Activated T-cell treated with anti-CD3 and anti-CD28 coated beads for 1 hour (primary cell): Measurements from ENCODE around the gene FLAD1.
A peak's percentile ranks its signal among the peaks of the same experiment; 100 is the strongest.
"Not testable (repeated sequence)": the region's sequence is repeated elsewhere in the genome, so short reads cannot be mapped to it uniquely, and the experiment has no call there.

Experiments used
- DNase-seq: peaks from one replicate; pipeline ENCODE4 v3.0.0-alpha.2; 2020; ENCODE audit warnings: low read depth

Gene FLAD1

DNA sequence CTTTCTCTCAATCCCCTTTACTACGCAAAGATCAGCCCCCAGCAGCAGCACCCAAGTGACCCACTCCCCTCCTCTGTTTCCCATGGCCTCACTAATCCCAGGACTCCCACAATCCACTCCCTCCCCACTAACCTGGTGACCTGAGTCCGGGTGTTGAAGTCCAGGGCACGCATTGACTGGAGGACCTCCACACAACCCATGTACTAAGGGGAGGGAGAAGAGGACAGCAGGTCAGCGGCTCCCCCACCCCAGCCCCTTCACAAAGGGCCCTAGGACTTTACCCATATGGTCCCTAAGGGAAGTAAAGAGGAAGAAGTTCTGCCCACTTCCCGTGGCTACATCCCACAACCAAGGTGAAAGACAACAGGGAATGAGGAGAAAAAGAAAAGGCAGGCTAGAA lies 13.9 kb upstream of the FLAD1 start:
- DNase-seq, result no peak

DNA sequence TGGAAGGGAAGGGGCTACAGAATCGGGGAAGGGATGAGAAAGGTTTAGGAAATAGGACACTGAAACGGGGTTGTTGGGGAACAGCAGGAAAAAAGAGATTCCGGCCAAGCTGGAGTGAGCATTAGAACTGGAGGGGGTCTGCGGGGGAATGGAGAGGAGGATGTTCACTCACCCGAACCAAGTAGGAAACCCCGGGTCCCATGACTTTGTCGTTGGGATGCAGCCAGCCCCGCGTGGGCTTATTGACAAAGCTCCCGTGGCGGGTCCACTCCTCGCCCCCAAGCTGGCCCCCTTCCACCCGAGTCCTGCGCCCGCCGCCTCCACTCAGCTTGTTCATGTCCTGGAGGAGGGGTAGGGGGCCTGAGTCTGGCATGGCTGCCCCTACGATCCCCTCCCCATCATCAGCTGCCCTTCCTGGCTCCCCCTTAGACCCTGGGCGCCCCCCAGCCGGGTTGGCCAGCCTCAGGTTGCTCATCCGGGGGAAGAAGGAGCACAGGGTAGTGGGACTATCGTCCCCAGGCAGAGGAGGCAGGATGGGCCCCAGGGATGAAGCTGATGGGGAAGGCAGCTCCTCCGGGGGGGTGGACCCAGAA lies 13.2 kb upstream of the FLAD1 start:
- DNase-seq, result no peak

DNA sequence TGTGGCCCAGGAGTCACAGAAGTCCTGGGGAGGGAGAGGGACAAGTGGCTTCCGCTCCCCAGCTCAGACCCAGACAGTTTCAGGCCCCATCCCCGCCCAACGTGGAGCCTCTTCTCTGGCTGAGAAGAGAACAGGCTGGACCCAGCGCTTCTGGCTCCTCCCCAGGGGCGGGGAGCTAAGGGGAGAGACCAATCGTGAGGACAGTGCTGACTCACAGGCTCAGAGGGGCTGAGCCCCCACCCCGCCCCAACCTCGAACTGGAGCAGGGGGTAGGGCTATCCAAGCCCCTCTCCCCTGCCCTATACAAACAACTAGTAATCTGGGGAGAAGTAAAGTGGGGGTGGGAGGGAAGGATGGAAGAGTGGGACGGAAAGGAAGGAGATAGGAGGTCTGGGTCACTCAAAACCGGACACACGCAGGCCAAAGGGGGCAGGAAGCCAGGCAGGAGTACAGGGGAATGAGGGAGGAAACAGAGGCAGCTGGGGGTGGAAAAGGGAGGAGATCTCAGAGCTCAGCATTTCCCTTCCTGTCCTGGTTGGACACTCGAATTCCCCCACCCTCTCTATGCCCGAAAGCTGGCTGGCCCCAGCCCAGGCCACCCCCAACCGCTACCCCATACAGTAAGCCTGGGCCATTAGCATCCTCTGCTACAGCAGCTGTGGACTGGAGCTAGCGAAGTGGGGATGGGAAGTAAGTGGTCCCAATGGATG lies 12.4 kb upstream of the FLAD1 start, which contains the start of gene SHC1:
TSS of gene SHC1 (minus strand) at position 117 of the 710 bp plus-strand sequence. CDS start 221 bp downstream, outside the sequence.
- no peak for DNase-seq

DNA sequence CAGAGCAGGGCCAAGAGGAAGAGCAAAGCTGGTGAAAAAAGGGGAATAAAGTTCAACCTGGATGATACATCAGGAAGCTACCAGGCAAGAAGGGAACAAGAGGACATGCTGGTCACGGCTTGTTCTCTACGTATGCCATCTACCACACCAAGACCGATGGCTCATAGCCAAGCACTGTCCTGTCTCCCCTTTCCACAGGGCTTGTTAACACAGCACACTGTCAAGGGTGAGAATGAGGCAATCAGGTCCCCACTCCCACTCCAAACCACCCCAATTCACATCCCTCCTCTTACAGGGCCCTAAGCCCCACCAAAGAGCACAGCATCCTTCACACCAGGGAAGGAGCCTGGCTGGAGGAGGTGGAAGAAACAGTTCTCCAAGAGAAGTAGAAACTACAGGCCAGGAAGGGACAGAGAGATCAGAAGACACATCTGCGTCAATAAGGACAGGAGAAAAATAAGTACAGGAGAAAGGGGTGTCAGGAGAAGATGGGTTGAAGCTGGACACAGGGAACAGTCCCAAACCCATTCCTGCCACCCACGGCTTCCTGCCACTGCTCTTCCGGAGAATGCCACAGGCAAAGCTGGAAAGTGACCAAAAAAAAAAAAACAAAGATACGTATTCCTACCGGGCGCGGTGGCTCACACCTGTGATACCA lies 11.7 kb upstream of the FLAD1 start:
- DNase-seq, result no peak

DNA sequence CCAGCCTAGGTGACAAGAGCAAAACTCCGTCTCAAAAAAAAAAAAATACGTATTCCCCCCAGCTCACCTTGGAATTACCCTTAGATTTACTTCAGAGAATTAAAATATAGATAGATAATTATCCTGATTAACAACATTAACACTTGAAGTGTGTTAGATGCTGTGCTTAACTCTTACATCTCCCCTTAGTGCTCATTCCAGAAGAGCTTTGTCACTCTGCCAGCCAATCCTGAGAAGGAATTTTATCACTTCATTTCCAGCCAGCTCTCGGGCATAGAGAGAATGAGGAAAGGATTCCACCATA lies 11.0 kb upstream of the FLAD1 start:
- DNase-seq, result no peak

DNA sequence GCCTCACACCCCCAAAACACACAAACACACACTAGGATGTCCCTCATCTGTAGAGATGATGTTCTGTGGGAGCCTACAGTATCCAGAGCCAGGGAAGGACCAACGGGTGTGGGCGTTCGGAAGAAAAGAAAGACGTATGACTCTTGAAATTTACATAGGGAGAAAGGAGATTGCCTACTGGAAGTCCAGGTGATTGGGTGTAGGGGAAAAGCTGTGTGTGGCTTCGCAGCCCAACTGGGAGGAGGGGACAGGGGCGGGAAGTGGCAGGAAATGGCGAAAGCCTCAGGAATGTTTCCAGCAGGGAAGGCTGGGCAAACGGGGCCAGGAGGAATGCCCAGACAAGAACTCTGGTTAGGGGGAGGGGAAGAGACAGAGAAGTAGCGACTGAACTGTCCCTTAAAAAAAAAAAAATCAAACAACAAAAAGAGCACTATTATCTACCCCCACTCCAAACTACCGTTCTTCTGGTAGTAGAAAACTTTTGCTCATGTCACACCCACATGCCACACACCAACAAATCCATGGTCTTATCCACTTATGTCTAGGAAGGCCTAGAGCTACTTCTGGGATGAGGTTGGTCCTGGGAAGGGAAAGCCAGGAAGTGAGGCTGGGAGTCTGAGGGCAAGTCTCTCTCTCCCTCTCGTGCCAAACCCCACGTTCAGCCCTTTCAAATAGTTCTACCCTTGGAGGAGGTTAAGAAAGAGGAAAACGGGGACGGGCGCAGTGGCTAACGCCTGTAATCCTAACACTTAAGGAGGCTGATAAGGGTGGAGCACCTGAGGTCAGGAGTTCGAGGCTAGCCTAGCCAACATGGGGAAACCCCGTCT lies 10.4 kb upstream of the FLAD1 start:
- DNase-seq, result no peak

DNA sequence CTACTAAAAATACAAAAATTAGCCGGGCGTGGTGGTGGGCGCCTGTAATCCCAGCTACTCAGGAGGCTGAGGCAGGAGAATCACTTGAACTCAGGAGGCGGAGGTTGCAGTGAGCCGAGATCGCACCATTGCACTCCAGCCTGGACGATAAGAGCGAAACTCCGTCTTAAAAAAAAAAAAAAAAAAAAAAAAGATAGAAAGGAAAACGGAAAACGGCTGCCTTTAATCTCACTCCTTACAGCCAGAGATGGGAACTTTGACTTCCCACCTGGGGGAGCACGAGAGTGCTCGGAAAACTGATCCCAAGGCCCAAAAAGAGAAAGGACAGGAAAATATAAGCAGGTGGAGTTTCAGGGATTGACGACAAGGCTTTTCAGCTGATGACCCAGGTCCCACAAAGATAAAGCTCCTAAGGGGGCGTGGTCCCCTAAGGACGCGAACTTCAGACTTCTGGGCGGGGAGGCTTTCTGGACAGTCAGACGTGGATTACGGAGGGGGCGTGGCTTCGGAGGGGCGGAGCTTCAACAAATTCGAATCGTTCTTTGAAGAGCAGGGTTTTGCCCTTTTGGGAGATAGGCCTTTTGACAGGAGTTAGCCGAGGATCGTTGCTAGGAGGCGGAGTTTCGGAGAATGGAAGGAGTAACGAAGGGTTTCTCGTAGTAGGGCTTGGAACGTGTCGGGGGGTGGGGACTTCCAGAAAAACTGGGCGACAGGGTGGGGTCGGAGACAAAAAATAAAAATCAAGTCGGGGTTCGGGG lies 9.6 kb upstream of the FLAD1 start:
- peak; percentile 88 for DNase-seq

DNA sequence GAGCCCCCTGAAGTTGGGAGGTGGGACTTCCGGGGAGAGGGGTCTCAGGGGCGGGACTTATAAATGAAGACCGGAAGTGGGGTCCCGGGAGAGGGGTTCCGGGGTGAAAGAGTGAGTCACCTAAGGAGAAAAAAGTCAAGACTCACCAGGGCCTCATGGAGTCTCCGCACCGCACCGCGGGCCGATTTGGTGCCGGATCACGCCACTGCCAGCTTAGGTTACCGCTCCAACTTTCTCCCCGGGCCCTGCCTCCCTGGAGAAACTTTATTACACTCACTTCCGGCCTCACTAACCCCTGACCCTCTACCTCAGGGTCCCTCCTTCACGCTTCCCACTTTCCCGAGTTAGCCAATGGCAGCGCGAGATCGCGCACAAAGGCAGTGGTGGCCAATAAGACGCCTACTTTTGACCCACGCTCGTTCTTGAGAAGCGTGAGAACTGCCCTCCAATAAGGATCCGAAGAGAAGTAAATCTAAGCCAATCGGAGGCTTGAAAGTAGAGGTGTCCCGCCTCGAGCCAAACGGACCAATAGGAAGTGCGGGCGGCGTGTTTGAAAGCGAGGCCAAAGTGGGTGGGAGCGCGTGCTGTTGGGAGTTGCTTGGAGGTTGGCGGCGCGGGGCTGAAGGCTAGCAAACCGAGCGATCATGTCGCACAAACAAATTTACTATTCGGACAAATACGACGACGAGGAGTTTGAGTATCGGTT lies 8.9 kb upstream of the FLAD1 start, which contains the start of gene CKS1B:
TSS of gene CKS1B (plus strand) at position 580 of the 706 bp plus-strand sequence. CDS start at position 645, 65 bp downstream.
- DNase-seq, result peak; percentile 95

DNA sequence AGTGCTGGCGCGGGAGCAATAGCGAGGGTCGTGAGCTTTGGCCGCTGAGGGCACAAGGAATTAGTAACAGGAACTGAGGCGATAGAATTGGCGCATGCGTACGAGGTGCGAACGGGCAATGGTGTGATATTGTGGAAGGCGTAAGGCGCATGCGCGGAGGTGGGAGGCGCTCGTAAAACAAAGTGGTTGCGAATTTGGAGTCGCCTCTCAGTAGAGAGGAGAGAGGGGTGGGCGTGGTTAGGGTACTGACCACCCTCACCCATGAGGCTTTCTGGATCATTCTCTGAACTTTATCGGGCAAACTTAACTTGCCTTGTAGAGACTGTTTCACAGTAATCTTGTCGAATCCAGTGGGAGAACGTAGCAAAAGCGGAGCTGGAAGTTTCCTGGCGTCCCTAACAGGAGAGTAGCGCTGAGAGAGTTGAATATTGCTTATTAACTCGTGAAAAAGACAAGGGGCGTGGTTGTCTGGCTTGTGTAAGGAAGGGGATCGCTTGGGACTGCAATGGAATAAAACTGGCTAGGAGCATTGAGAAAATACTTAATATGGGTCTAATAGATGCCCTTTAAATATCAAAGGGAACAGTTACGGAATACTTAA lies 8.2 kb upstream of the FLAD1 start:
- DNase-seq, result peak; percentile 96

DNA sequence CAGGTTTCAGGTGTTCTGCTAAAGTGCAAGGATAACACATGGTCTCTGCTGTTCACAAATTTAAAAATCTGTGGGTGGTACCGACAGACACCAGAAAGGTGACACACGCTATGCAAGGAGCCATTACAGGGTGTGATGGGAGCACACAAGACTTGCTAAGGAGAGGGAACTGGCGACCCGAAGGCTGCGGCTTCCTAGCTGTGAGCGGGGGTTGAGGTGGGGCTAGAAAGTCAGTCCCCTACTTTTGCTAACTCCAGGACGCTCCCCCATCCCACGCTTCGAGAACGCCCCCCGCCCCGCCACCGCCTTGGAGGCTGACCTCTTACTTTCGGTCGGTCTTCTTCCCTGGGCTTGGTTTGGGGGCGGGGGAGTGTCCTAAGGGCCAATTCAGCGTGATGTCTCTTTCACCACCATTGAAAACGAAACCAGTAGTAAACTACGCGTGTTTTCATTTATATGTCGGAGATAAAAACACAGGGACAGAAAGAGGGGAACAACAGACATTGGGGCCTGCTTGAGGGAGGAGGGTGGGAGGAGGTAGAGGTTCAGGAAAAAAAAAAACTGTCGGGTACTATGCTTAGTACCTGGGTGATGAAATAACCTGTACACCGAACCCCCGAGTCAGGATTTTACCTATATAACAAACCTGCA lies 7.6 kb upstream of the FLAD1 start:
- DNase-seq, result peak; percentile 31

DNA sequence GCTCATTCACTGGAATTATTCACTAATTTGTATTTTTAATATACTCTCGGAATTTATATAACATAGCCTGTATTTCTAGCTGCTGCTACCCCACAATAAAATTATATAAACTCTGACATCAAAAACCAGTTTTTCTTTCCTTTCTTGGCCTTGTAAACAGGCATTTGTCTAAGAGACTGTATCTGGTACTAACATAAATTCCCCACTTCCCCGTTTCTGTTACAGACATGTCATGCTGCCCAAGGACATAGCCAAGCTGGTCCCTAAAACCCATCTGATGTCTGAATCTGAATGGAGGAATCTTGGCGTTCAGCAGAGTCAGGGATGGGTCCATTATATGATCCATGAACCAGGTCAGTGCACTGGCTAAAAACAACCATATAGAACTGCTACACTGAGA lies 5.4 kb upstream of the FLAD1 start:
- not testable (repeated sequence) for DNase-seq

DNA sequence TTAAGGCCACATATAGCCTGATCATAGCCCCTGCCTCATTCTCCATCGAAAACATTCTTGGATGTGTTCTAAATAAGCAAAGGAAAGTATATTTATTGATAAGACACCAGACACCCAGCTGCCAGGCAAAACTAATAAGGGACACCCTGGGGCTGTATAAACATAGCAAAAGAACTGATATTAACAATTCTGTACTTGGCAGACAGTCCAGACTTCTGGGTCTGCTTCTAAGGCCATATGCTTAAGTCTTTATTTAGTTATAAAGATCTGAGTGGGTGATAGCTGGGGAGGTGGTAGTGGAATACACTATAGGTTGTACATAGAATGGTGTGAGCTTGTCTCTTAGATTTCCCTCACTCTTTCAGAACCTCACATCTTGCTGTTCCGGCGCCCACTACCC lies 4.8 kb upstream of the FLAD1 start:
- DNase-seq, result no peak

DNA sequence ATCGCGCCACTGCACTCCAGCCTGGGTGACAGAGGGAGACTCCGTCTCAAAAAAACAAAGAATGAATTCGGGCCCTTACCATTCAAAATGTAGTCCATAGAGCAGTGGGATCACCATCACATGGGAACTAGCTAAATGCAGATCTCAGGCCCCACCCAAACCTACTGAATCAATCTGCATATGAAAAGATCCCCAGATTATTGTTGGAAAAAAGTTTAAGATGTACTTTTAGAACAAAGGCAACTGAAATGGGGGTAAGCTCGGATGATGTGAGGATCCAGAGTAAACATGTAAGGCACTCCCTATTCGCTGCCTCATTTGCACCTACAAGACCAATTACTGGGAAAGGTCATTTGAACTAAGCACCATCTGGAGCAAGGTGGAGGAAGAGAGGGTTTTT lies 803 bp upstream of the FLAD1 start:
- DNase-seq, result no peak

DNA sequence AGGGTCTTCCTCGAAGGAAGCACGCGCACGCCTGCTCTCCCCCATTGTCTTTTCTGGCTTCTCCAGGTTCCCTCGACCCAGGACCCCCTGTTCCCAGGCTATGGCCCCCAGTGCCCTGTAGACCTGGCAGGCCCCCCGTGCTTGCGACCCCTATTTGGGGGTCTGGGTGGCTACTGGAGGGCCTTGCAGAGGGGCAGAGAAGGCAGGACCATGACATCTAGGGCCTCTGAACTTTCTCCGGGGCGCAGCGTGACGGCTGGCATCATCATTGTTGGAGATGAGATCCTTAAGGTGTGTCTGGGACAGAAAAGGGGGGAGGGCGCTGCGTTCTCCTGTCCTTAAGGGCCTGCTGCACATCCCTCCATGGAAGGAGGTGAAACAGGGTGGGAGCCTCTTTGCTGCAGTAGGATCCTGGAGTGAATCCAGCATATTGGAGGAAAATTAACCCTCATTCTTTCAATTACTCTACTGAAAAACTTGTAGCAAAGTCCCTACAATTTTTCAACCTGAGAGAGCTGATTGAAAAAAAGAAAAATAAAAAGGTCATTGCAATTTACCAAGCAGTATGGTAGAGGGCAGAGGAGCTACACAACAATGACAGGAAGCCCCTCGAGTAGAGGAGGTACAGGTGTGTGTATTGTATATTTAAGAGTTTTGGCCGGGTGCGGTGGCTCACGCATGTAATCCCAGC lies 777 bp downstream of the FLAD1 start:
- no peak for DNase-seq

DNA sequence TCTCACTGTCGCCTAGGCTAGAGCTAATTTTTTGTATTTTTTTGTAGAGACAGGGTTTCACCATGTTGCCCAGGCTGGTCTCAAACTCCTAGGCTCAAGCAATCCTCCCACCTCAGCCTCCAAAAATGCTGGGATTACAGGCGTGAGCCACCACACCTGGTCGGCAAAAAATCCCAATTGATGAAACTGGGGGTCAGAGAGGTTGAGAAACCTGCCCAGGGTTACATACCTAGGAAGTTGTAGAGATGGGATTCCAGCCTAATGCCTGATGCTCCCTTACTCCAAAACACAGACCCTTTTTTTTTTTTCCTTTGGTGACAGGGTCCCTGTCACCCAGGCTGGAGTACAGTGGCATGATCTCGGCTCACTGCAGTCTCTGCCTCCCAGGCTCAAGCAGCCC lies 3.6 kb downstream of the FLAD1 start:
- not testable (repeated sequence) for DNase-seq

DNA sequence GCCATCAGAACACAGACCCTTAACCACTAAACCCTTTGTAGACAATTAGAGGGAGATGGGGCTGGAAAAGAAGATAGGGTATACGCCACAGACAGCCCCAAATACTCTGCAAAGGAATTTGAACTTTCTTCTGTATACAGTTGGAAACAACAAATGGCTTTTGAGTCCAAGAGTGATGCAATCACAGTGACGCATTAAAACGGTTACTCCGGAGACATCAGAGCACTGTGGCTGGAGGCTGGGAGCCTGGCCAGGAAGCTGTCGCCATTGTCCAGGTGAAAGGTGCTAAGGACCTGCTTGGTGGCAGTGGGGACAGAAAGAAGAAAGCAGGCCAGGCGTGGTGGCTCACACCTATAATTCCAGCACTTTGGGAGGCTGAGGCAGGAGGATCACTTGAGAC lies 4.2 kb downstream of the FLAD1 start:
- DNase-seq, result no peak

DNA sequence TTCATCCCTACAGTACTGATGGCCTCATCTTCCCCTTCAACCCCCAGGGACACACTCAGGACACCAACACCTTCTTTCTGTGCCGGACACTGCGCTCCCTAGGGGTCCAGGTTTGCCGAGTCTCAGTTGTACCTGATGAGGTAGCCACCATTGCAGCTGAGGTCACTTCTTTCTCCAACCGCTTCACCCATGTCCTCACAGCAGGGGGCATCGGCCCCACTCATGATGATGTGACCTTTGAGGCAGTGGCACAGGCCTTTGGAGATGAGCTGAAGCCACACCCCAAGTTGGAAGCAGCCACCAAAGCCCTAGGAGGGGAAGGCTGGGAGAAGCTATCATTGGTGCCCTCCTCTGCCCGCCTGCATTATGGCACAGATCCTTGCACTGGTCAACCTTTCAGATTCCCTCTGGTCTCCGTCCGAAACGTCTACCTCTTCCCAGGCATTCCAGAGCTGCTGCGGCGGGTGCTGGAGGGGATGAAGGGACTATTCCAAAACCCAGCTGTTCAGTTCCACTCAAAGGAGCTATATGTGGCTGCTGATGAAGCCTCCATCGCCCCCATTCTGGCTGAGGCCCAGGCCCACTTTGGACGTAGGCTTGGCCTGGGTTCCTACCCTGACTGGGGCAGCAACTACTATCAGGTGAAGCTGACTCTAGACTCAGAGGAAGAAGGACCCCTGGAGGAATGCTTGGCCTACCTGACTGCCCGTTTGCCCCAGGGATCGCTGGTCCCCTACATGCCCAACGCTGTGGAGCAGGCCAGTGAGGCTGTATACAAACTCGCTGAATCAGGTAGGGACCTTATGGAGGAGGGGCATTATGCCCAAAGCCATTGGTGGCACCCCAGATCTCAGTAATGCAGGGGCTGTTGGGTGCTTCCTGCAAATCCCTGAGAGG lies 5.2 kb downstream of the FLAD1 start:
- DNase-seq, result no peak

DNA sequence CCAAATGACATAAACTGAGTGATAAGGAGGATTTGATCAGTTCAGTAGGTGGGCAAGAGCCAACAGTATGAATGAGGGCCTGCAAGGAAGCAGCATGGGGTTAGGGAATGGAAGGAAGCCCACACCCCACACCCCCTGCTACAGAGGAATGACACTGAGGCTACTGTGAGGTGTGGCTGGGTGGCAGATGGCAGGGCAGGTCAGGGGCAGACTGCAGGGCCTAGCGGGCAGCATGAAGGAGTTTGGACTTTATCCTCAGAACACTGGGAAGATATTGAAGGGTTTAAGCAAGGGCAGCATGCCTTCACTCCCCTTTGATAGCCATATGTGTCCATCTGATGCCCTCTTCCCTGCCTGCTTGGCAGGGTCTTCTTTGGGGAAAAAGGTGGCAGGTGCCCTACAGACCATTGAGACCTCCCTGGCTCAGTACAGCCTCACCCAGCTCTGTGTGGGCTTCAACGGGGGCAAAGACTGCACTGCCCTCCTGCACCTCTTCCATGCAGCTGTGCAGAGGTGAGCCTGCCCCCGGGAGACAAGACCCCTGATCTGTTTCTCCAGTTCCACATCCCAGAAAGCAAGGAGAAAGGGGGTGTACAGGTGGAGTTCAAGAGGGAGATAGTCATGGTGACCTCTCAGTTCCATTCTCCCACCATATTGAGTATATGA lies 6.2 kb downstream of the FLAD1 start:
- no peak for DNase-seq
